GM21576 (cell line): ENCODE results near the gene AQP1.

Experiments used
- ATAC-seq: cut with Tn5 transposase; IDR thresholded peaks from one replicate; pipeline ENCODE4 v1.9.1; 2021; ENCODE audit warnings: mild to moderate bottlenecking, moderate library complexity; ENCODE audit not compliant: unreplicated experiment

AQP1 gene

DNA sequence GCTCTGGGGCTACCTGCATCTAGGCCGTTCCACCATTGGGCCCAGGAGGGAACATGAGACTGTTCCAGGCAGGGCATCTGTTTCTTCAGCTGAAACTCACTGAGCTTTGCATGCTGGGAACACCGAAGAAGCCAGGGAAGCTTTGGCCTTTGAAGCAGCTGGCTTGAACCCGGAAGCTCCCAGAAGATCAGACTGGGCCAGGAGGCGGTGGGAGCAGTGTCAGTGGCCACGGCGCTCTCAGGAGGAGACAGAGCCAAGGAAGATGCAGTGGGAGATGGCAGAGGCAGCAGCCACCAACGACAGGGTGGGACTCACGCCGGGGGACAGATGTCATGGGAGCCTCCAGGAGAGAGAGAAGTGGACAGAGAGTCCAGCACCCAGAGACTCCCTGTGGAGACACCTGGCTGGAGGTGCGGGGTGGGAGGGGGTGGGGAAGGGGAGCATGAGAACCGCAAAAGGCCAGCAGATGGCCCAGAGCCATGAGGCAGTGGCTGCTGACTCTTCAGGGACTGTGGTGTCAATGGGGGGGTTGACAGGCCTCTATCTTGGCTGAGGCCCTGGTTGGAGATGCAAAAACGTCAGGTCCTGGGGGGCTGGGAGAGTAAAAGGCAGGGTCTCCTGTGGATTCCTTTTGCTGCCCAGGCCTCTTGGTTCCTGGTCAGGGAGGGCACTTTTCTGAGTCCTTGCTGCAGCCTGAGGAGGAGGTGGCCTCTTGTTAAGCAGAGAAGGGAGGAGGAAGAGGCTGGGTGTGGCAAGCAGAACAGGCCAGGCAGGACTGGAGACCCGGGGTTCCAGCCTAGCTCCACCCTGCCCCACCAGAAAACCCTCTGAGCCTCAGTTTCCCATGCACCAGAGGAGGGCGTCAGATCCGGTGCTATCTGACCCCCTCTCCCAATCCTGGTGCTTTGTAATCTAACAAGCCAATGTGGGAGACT, 6.3 kb upstream of the AQP1 start:
- no peak for ATAC-seq

DNA sequence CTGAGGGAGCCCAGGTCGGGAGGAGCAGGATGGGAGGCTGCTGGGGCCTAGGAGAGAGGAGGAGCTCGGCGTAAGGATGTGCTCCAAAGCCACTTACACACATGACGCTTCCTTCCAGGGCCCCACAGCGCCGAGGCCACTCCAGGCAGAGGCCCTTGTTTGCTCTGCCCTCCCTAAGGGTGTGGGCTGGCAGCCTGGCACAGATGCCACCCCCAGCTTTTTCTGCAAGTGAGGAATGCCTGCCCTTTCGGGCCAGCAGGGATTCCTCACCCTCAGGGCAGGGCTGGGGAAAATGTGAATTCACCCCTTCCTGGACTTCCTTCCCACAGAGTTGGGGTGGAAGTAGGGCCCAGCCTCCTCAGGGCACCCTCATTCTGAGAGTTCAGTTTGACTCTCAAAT, 5.6 kb upstream of the AQP1 start:
- ATAC-seq = no peak

DNA sequence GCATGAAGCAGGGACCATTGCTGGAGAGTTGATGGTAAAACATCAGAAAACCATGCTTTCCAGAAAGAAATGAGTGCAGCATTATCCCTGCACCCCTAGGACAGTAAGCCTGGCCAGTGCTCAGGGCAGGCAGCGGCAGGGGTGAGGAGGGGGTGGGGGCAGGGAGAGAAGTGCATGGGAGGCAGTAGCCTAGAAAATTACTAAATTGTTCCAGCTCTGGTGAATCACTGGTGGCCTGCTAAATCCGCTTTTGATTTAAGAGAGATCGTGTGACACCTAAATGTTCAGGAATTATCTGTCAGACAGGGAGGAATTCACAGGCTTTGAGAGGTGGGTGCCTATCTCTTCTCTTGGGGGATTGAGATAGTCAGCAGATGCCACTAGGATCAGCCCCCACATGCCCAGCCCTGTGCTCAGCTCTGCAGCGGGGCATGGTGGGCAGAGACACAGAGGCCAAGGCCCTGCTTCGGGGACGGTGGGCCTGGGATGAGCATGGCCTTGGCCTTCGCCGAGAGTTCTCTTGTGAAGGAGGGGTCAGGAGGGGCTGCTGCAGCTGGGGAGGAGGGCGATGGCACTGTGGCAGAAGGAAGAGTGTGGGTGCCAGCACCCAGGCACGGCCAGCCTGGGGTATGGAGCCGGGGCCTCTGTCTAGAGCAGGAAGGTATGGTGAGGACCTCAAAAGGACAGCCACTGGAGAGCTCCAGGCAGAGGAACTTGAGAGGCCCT, 5.0 kb upstream of the AQP1 start:
- ATAC-seq = no peak

DNA sequence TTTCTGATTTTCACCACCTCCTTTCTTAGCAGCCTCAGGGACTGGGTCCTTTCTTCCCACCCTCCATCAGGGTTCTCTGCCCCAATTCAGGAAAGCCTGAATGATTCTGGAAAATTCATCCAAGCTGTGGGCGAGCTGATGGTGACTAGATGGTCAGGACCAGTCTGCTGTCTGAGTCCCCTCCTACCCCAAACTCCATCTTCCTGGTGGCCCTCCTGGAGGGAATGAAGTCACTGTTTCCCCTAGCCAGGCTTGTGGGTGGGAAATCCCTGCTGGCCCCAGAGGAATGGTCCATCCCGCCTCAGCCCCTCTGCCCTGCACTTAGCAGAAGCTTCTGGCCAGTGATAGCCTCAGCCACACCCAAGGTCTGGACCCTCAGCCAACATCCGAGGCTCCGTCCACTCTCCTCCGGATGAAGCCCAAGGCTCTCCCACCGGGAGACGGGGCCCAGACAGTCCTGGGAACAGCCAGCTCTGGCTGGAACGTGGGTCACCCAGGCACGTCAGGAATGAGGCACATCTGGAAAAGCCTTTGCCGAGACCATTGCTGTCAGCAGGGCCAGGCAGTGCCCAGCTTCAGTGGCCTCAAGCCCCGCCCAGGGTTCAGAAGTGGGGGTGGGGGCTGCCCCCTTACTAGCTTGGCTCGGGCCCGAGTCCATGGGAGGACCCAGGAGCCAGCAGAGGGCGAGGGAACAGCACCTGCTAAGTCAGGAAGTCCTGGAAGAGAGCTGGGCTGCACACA, 4.0 kb upstream of the AQP1 start:
- no peak for ATAC-seq

DNA sequence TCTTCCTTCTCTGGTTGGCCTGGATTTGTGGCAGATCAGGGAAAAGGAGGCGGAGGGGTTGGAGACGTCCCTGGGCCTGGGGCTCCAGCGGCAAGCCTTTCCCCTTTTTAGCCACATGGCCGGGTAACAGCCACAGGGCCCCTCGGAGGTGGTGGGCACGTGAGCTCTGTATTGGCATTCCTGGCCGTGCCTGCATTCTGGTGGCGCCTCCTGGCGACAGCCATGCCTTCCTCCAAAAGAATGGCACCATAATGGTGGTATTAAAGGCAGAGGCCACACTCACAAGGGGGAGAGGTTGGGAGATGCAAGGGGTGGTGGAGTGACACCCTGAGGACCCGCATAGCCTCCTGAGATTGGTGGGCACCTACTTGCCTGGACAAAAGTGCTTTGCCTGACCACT, 3.0 kb upstream of the AQP1 start:
- ATAC-seq = no peak

DNA sequence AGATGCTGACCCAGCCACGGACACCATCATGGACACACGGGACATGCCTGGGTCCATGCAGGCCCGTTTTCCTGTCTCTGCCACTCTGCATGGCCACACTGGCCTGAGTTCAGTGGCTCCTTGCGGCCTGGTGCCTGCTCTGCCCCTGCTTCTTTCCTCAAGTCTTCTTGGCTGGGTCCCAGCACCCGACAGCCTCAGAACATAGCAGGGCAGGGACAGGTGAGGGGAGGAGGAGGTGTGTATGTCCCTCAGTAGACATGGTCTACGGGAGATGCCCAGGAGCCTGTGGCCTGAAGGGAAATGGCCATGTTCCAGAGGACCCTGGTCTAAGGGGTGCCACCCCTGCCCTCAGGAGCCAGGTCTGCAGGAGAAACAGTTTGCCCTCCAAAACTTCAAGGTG, 2.2 kb upstream of the AQP1 start:
- no peak for ATAC-seq

DNA sequence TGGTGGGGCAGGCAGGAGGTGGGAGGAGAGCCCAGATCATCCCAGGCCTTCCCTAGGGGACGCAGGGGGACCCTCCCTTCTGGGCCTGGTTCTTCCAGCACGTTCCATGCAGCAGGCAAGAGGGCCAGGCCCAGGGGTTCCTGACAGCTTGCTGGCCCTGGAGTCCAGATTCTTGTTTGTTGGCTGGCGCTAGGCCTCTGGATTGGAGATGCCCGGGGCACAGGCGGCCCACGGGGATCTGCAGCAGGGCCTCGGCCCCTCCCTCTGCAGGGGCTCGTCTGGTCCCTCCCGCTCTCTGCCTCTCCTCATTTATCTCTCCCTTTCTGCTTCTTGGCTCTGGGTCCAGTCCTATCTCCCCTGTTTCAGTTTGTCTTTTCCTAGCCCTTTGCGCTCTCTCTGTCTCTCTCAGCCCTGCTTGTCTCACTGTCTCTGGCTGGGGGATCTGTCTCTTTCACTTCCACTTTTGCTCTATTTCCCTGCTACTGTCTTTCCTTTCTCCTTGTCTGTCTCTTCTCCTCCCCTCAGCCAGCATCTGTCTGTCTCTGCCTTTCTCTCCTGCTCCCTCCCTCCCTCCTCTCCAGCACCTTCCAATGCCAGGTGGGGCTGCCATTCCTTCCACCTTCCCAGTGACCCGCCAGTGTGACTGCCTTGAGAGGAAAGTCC, 1.1 kb upstream of the AQP1 start:
- ATAC-seq = no peak

DNA sequence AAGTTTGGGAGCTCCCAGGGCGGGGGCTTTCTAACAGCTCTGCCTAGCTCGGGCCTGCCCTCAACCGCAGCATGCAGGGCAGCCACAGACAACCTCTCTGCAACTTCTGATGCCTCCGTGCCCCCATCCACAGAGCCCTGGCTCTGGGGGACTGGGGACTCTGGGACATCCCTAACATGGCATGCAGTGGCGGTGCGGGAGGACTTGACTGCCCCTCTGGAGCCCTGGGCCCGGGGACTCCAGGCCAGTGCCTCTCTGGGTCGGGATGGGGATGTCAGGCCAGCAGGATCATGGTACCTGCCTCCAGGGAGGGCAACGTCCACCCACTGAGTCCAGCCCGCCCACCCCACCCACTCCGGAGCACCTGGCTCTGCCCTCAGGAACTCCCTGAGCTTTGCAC, 520 bp upstream of the AQP1 start:
- ATAC-seq = no peak

DNA sequence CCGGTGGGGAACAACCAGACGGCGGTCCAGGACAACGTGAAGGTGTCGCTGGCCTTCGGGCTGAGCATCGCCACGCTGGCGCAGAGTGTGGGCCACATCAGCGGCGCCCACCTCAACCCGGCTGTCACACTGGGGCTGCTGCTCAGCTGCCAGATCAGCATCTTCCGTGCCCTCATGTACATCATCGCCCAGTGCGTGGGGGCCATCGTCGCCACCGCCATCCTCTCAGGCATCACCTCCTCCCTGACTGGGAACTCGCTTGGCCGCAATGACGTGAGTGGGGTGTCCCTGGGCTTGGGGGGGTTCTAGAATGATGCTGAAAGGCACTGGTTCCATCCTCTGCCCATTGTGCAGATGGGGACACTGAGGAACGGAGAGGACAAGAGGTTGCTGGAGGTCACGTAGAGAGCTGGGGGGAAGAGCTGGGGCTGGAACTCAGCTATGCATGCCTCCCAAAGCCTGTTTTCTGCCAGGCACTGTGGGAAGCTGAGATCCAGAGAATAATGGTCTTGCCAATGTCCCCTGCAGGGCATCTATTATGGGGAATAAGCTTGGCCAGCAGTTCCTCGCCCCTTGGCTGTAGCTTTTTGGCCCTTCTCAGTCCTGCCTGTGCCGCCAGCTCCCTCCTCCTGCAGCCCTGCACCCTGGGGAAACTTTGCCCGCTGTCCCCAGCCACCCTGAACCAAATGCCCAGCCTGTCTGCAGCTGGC, 523 bp downstream of the AQP1 start:
- no peak for ATAC-seq

DNA sequence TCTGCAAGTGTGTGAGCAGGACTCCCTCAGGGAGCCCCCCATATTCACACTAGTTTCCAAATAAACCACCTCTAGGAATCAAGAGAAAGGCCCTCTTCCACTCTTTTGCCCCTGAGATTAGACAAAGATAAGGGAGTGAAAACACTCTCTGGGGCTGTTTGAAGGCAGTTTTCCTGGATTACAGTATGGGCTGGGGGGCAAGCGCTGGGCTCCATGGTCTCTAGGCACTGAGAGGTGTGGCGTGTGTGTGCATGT, 1.0 kb downstream of the AQP1 start:
- no peak for ATAC-seq

DNA sequence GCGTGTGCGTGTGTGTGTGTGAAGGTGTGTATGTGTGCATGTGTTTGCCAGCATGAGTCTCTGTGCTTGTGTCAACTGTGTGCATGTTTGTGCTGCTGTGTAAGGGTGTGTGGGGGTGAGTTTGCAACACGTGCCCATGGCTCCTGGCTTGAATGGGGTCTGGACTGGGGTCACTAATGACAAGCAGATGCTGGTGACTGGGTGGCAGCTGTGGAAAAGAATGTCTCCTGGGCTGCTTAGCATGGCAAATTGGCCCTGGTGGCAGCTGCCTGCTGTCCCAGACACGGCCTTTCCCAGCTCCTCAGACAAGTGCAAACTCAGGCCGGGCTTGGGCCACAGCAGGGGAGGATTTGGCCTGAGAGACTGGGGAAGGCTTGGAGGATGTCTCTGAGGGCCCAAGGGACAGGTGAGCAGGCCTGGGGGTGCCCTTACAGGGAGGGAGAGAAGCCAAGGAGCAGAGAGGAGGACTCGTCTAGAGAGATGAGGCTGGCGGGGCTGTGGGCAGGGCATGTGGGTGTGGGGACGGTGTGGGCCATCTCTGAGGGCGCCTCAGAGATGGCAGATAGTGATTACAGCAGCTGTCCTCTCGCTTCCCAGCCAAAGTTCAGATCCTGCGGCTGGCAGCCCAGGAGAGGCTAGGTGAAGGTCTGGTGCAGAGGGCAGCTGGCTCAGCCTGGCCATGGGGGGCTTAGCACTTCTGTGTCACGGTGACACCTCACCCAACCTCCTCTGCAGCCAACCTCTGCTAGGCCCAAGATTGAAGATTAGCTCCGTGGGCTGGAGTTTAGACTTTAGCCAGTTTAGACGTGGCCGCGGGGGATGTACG, 1.5 kb downstream of the AQP1 start:
- no peak for ATAC-seq

DNA sequence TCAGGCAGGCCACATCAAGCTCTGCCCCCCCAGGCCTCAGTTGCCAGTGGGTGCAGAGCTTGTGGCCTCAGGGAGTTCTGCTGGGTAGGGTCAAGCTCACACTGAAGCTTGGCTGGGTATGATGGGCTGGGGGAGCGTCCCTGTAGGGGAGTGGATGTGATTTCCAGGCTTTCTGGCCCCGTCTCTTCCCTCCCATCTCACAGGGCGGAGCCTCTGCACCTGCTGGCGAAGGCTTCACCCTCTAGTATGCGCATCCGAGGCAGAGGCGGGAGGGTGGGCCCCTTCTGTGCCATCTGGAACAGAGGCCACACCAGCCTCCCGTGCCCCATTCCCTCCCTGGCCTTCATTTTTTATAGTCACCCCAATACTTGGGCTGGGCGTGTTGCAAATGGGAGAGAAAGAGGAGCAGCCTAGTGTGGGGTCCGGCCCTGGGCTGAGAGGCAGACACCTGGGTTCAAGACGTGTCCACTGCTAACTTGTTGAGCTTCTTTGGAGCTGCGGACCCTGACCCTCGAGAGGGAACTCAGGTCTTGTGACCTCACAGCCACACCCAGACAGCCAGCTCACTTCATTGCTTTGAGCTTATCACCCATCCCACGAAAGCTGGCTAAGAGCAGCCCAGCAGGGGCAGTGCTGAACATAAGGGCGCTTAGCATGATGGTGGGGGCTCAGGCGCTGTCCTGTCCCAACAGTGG, 2.3 kb downstream of the AQP1 start:
- no peak for ATAC-seq

DNA sequence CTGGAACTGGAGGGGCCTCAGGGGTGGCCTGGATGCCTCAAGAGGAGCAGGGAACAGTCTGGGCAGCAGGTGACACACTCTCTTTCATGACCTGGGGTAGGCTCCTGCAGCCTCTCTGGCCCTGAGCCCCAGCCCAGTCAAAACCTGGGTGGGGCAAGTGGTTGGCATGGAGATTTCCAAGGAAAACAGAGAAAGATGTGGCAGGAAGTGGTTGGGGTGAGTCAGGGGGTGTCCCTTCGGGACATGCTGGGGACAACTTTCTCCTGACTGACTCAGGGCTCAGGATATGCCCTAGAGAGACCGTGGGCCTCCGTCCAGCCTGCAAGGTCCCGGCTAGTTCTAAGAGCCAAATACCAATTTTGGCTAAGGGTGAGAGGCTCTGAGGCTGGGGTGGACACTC, 2.9 kb downstream of the AQP1 start:
- no peak for ATAC-seq

DNA sequence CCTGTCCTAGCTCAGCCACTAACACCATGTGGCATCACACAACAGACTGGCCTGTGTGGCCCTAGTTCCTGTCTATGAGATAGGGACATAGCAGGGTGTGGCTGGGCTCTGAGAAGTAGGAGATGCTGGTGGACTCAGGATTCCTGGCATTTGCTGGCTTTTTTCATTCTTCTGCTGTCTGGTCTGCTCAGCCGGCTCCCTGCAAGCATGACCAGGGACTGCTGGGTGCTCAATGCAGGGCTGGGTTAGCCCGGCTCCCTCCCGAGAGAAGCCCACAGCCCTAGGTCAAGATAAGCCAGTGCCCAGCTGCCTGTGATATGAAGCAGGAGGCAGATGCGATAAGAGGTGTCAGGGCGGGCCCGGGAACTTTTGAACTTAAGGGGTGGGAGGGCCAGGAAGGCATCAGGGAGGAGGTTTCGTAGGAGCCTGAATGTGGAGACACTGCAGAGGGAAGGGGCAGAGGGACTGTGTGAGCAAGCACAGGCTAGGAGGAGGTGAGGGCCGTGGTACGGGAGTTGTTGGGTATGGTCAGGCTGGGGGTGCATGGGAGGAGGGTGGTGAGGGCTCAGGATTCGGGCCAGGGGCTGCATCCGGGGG, 3.5 kb downstream of the AQP1 start:
- no peak for ATAC-seq

DNA sequence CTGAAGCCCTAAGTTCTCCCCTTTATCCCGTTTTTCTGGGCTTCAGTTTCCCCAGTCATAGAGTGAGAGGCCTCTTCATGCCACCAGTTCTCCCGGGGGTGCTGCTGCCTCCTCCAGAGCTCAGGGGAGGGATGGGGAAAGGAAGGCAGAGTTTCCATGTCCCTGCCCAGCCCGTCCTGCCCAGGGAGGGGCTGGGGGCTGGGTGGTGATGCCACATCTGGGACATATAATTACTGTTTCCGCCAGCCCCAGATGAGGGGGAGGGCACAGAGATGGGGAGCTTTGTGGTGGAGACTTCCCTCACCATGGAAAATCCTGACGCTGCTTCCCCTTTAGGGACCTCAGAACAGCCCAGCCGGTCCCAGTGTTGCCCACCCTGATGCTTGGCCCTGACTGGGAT, 4.1 kb downstream of the AQP1 start:
- no peak for ATAC-seq

DNA sequence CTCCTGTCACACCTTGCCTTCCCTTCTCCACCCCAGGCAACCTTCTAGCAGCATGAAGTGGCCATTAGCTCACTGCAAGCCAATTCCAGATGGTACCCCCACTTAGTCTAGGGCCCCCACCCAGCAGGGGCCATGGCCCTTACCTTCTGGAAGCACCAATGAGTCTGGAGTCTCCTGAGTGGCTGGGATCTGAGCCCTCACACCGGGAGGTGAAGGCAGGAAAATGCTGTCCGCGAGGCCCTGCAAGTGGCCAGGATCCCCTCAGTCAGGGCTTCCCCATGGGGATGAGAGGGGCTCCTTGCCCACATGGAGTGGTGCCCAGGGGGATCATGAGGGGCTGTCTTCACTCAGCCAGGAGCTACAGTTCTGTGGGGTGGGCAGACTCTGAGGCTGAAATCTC, 4.6 kb downstream of the AQP1 start:
- ATAC-seq = no peak

DNA sequence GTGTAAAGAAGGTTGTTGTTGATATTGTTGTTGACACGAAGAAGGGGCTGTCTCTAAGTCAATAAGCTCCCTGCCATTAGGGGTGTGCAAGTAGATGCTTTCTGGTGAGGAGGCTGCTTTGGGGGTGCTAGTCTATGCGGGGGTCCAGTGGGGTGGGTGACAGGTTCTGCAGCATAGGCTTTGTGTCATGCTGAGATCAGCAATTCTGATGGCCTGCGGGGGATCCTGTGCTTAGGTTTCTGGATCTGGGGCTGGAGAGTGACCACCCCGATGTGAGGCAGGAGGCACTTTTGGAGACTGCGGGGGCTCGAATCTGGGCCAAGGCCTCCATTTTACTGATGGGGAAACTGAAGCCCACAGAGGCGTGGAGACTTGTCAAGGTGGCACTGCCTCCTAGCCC, 5.1 kb downstream of the AQP1 start:
- no peak for ATAC-seq

DNA sequence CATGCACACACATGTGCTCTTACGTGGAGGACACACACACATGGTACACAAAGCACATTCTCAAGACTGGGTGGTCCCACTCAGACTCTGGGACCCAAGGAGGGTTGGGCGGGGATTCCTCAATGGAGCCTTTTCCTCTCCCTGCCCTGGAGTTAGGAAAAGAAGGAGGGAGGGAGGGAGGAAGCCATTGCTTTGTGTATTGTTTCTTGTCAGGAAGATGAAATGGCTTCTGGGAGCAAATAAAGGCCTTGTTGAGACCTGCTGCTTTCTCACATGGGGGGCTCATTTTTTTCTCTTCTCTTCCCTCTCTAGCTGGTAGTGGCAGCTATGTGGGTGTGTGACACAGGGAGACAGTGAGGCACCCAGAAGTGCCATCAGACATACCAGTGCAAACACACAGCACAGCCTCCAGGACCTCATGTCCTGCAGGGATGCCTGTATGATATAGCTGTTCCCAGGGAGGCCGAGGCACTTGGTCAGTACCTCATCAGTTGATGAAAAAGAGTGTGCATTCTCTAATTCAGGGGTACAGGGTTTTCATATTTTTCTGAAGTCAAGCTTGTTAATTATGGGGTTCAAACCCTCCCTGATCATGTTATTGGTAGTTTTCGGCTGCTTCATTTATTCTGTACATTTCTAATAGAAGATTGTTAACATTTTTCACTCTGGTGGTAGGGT, 5.7 kb downstream of the AQP1 start:
- no peak for ATAC-seq
